Measurements from ENCODE around the gene ADCY10.

GRCh38 chr1:167916766-167917511 is 3.0 kb upstream of the ADCY10 start:
- TF ChIP-seq POLR2A (IDR thresholded peaks at IDR 0.05) (no peak), POLR2AphosphoS5 (IDR thresholded peaks at IDR 0.05) (no peak)
